Activated CD4-positive, alpha-beta T cell treated with anti-CD3 and anti-CD28 coated beads, Interleukin-2, amount 10 ng/mL, durations not matched to agents 24 days and 14 days (primary cell): ENCODE data around the gene PDYN. TPM values are rescaled to one million over a fixed set of nuclear protein-coding genes. Genes with fewer than 3 reads are reported as not detected.

Source experiments
- DNase-seq: peaks from one replicate; pipeline ENCODE4 v3.0.0; 2022
- H3K27ac Mint-ChIP-seq: one replicate; pipeline ENCODE4 v1.8.0; 2022; ENCODE audit warnings: mild to moderate bottlenecking, mixed read lengths
- H3K27me3 Mint-ChIP-seq: one replicate; pipeline ENCODE4 v1.8.0; 2022; ENCODE audit warnings: mixed read lengths
- H3K36me3 Mint-ChIP-seq: one replicate; pipeline ENCODE4 v1.8.0; 2022; ENCODE audit warnings: low read depth, mild to moderate bottlenecking, mixed read lengths
- H3K4me1 Mint-ChIP-seq: one replicate; pipeline ENCODE4 v1.8.0; 2021; ENCODE audit warnings: mixed read lengths
- H3K4me3 Mint-ChIP-seq: one replicate; pipeline ENCODE4 v1.8.0; 2022; ENCODE audit warnings: mild to moderate bottlenecking, moderate library complexity, mixed read lengths
- H3K9me3 Mint-ChIP-seq: one replicate; pipeline ENCODE4 v1.8.0; 2021; ENCODE audit warnings: mixed read lengths
- intact Hi-C: fragments of 100-400 bp; cut with micrococcal nuclease; formaldehyde crosslinking; loops from one replicate; pipeline ENCODE4 v1.15.1; 2023
- total RNA-seq: library from RNA; stranded (reverse); gene quantifications from 2 replicates; pipeline ENCODE4 v1.2.3, GENCODE V29; 2022

PDYN gene
- total RNA-seq, 1 donor from 2014 or later = not detected

- peaks cover 18% of the 10 kb centered on the region for H3K27me3 Mint-ChIP-seq
- H3K4me3 Mint-ChIP-seq = no peak overlapping the region
- no peak overlapping the region for H3K27ac Mint-ChIP-seq
- H3K36me3 Mint-ChIP-seq = no peaks in the 10 kb centered on the region
- no peak for DNase-seq
- H3K9me3 Mint-ChIP-seq = no peaks in the 10 kb centered on the region
- no peaks in the 10 kb centered on the region for H3K4me1 Mint-ChIP-seq
- intact Hi-C loops = no loop called here
Measured at GRCh38 chr20:1975291-1975690, 18.6 kb downstream of the PDYN start.

- H3K36me3 Mint-ChIP-seq = no peaks in the 10 kb centered on the region
- intact Hi-C loops = no loop called here
- no peak overlapping the region for H3K4me3 Mint-ChIP-seq
- no peaks in the 10 kb centered on the region for H3K4me1 Mint-ChIP-seq
- H3K27me3 Mint-ChIP-seq = peaks cover 17% of the 10 kb centered on the region
- H3K9me3 Mint-ChIP-seq = no peaks in the 10 kb centered on the region
- no peak overlapping the region for H3K27ac Mint-ChIP-seq
- no peak for DNase-seq
Measured at GRCh38 chr20:1973601-1974440, 20.0 kb downstream of the PDYN start.

- no peak overlapping the region for H3K27ac Mint-ChIP-seq
- no peaks in the 10 kb centered on the region for H3K9me3 Mint-ChIP-seq
- H3K4me1 Mint-ChIP-seq = no peaks in the 10 kb centered on the region
- peaks cover 16% of the 10 kb centered on the region for H3K27me3 Mint-ChIP-seq
- H3K36me3 Mint-ChIP-seq = no peaks in the 10 kb centered on the region
- H3K4me3 Mint-ChIP-seq = no peak overlapping the region
- intact Hi-C loops = no loop called here
- no peak for DNase-seq
Measured at GRCh38 chr20:1971893-1972586, 21.8 kb downstream of the PDYN start.

GRCh38 chr20:1968964-1969363 is 24.9 kb downstream of the PDYN start:
- intact Hi-C loops = loop anchor here (5.0 kb wide), 1 partner anchor 483 kb away; no protein-coding TSS in a partner anchor
- Mint-ChIP-seq H3K4me1 (peaks cover 9% of the 10 kb centered on the region), H3K4me3 (no peak overlapping the region), H3K36me3 (no peaks in the 10 kb centered on the region), H3K9me3 (no peaks in the 10 kb centered on the region), H3K27me3 (peaks cover 13% of the 10 kb centered on the region), H3K27ac (no peak overlapping the region)
- no peak for DNase-seq

GRCh38 chr20:1965520-1966351 is 28.1 kb downstream of the PDYN start:
- DNase-seq = peak; percentile 91
- intact Hi-C loops = loop anchor here (1.0 to 5.0 kb wide), 3 partner anchors 137 to 487 kb away; no protein-coding TSS in a partner anchor
- Mint-ChIP-seq H3K27me3 (peaks cover 20% of the 10 kb centered on the region), H3K9me3 (no peaks in the 10 kb centered on the region), H3K4me1 (peaks cover 9% of the 10 kb centered on the region), H3K27ac (no peak overlapping the region), H3K4me3 (peak overlapping the region; percentile 63), H3K36me3 (no peaks in the 10 kb centered on the region)

GRCh38 chr20:1964659-1965405 is 29.0 kb downstream of the PDYN start:
- intact Hi-C loops = loop anchor here (1.0 to 5.0 kb wide), 3 partner anchors 138 to 487 kb away; no protein-coding TSS in a partner anchor
- no peaks in the 10 kb centered on the region for H3K9me3 Mint-ChIP-seq
- H3K4me1 Mint-ChIP-seq = peaks cover 9% of the 10 kb centered on the region
- H3K36me3 Mint-ChIP-seq = no peaks in the 10 kb centered on the region
- H3K4me3 Mint-ChIP-seq = peak overlapping the region; percentile 63
- no peak overlapping the region for H3K27ac Mint-ChIP-seq
- no peak for DNase-seq
- peaks cover 19% of the 10 kb centered on the region for H3K27me3 Mint-ChIP-seq

- H3K36me3 Mint-ChIP-seq = no peaks in the 10 kb centered on the region
- intact Hi-C loops = loop anchor here (2.0 kb wide), 1 partner anchor 139 kb away; no protein-coding TSS in a partner anchor
- DNase-seq = no peak
- H3K27me3 Mint-ChIP-seq = peaks cover 24% of the 10 kb centered on the region
- no peaks in the 10 kb centered on the region for H3K9me3 Mint-ChIP-seq
- peaks cover 9% of the 10 kb centered on the region for H3K4me1 Mint-ChIP-seq
- no peak overlapping the region for H3K27ac Mint-ChIP-seq
- H3K4me3 Mint-ChIP-seq = no peak overlapping the region
Measured at GRCh38 chr20:1964061-1964460, 29.8 kb downstream of the PDYN start.

- Mint-ChIP-seq H3K4me3 (no peak overlapping the region), H3K27me3 (peaks cover 22% of the 10 kb centered on the region), H3K27ac (no peak overlapping the region), H3K4me1 (peaks cover 9% of the 10 kb centered on the region), H3K9me3 (no peaks in the 10 kb centered on the region), H3K36me3 (no peaks in the 10 kb centered on the region)
- intact Hi-C loops = no loop called here
- no peak for DNase-seq
Measured at GRCh38 chr20:1961374-1961773, 32.5 kb downstream of the PDYN start.

- no peak for DNase-seq
- Mint-ChIP-seq H3K9me3 (no peaks in the 10 kb centered on the region), H3K4me1 (no peaks in the 10 kb centered on the region), H3K27me3 (peaks cover 21% of the 10 kb centered on the region), H3K27ac (no peak overlapping the region), H3K4me3 (no peak overlapping the region), H3K36me3 (no peaks in the 10 kb centered on the region)
- intact Hi-C loops = no loop called here
Measured at GRCh38 chr20:1959156-1959555, 34.7 kb downstream of the PDYN start.

GRCh38 chr20:1958426-1958825 is 35.4 kb downstream of the PDYN start:
- no peaks in the 10 kb centered on the region for H3K36me3 Mint-ChIP-seq
- no peaks in the 10 kb centered on the region for H3K9me3 Mint-ChIP-seq
- intact Hi-C loops = no loop called here
- no peak overlapping the region for H3K27ac Mint-ChIP-seq
- H3K27me3 Mint-ChIP-seq = peaks cover 21% of the 10 kb centered on the region
- H3K4me1 Mint-ChIP-seq = no peaks in the 10 kb centered on the region
- no peak overlapping the region for H3K4me3 Mint-ChIP-seq
- no peak for DNase-seq

- peaks cover 12% of the 10 kb centered on the region for H3K27me3 Mint-ChIP-seq
Measured at GRCh38 chr20:1955217-1955616, 38.6 kb downstream of the PDYN start.

GRCh38 chr20:1953621-1954020 is 40.2 kb downstream of the PDYN start:
- no peak overlapping the region for H3K27ac Mint-ChIP-seq
- H3K27me3 Mint-ChIP-seq = peaks cover 10% of the 10 kb centered on the region

More at GRCh38 chr20:1955217-1955616, 38.6 kb downstream of the PDYN start:
- Mint-ChIP-seq H3K9me3 (no peaks in the 10 kb centered on the region), H3K36me3 (no peaks in the 10 kb centered on the region), H3K27ac (no peak overlapping the region), H3K4me1 (no peaks in the 10 kb centered on the region), H3K4me3 (no peak overlapping the region)
- intact Hi-C loops = no loop called here
- DNase-seq = no peak

More at GRCh38 chr20:1953621-1954020, 40.2 kb downstream of the PDYN start:
- intact Hi-C loops = no loop called here
- no peak overlapping the region for H3K4me3 Mint-ChIP-seq
- H3K4me1 Mint-ChIP-seq = no peaks in the 10 kb centered on the region
- no peaks in the 10 kb centered on the region for H3K9me3 Mint-ChIP-seq
- H3K36me3 Mint-ChIP-seq = no peaks in the 10 kb centered on the region
- no peak for DNase-seq
